Breast epithelium (tissue), 3 donors: ENCODE measurements around the gene IRAK2.
"Not testable (repeated sequence)": the region's sequence is repeated elsewhere in the genome, so short reads cannot be mapped to it uniquely, and the experiment has no call there.

Source experiments
- POLR2A ChIP-seq: fragments of 450-650 bp; IDR thresholded peaks from one replicate; pipeline ENCODE4 v1.6.1; 2016; ENCODE audit warnings: antibody characterized with exemption, mild to moderate bottlenecking, moderate library complexity
- POLR2AphosphoS5 ChIP-seq, 3 donors: sonication (generic); formaldehyde crosslinking; IDR thresholded peaks; one replicate each; pipeline ENCODE4 v1.6.1; 2017; ENCODE audit warnings: antibody characterized with exemption in 3 of 3
- TF ChIP-seq, protein P1 (sequence below), 3 donors: fragments of 450-650 bp; IDR thresholded peaks; one replicate each; pipeline ENCODE4 v1.5.1; 2016 to 2017; ENCODE audit warnings: antibody characterized with exemption in 3 of 3, mild to moderate bottlenecking in 3 of 3, moderate library complexity in 3 of 3

DNA sequence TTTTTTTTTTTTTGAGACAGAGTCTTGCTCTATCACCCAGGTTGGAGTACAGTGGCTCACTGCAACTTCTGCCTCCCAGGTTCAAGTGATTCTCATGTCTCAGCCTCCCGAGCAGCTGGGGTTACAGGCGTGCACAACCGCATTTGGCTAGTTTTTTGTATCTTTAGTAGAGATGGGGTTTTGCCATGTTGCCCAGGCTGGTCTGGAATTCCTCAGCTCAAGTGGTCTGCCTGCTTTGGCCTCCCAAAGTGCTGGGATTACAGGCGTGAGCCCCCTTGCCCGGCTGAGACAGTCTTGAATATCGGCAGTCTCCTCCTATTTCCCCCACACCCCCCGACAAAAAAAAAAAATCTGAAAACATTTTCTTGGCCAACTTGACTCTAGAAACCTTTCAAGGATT lies 102.2 kb downstream of the IRAK2 start:
- TF ChIP-seq, protein P1, sequence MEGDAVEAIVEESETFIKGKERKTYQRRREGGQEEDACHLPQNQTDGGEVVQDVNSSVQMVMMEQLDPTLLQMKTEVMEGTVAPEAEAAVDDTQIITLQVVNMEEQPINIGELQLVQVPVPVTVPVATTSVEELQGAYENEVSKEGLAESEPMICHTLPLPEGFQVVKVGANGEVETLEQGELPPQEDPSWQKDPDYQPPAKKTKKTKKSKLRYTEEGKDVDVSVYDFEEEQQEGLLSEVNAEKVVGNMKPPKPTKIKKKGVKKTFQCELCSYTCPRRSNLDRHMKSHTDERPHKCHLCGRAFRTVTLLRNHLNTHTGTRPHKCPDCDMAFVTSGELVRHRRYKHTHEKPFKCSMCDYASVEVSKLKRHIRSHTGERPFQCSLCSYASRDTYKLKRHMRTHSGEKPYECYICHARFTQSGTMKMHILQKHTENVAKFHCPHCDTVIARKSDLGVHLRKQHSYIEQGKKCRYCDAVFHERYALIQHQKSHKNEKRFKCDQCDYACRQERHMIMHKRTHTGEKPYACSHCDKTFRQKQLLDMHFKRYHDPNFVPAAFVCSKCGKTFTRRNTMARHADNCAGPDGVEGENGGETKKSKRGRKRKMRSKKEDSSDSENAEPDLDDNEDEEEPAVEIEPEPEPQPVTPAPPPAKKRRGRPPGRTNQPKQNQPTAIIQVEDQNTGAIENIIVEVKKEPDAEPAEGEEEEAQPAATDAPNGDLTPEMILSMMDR (IDR thresholded peaks at IDR 0.05) = not testable (repeated sequence)
- TF ChIP-seq POLR2A; POLR2AphosphoS5 (IDR thresholded peaks at IDR 0.05): not testable (repeated sequence)
